ENCODE results near the gene NFIL3.
"Not testable (repeated sequence)": the region's sequence is repeated elsewhere in the genome, so short reads cannot be mapped to it uniquely, and the experiment has no call there.

DNA sequence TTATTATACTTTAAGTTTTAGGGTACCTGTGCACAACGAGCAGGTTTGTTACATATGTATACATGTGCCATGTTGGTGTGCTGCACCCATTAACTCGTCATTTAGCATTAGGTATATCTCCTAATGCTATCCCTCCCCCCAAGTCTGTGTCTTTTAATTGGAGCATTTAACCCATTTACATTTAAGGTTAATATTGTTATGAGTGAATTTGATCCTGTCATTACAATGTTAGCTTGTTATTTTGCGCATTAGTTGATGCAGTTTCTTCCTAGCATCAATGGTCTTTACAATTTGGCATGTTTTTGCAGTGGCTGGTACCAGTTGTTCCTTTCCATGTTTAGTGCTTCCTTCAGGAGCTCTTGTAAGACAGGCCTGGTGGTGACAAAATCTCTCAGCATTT lies 47.9 kb upstream of the NFIL3 start:
- TF ChIP-seq, protein P1, sequence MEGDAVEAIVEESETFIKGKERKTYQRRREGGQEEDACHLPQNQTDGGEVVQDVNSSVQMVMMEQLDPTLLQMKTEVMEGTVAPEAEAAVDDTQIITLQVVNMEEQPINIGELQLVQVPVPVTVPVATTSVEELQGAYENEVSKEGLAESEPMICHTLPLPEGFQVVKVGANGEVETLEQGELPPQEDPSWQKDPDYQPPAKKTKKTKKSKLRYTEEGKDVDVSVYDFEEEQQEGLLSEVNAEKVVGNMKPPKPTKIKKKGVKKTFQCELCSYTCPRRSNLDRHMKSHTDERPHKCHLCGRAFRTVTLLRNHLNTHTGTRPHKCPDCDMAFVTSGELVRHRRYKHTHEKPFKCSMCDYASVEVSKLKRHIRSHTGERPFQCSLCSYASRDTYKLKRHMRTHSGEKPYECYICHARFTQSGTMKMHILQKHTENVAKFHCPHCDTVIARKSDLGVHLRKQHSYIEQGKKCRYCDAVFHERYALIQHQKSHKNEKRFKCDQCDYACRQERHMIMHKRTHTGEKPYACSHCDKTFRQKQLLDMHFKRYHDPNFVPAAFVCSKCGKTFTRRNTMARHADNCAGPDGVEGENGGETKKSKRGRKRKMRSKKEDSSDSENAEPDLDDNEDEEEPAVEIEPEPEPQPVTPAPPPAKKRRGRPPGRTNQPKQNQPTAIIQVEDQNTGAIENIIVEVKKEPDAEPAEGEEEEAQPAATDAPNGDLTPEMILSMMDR (IDR thresholded peaks at IDR 0.05): not testable (repeated sequence)
- not testable (repeated sequence) for TF ChIP-seq RCOR1 (IDR thresholded peaks at IDR 0.05; ENCODE audit: low read length)

All from SK-N-SH (cell line).